ENCODE results near the gene ABHD13.
"Not testable (repeated sequence)": the region's sequence is repeated elsewhere in the genome, so short reads cannot be mapped to it uniquely, and the experiment has no call there.

ABHD13 gene

GRCh38 chr13:108215436-108215835, 2.8 kb upstream of the ABHD13 start, which contains the start of gene LIG4:
LIG4 (minus strand) TSS chr13:108215536; CDS start chr13:108211268, 4,268 bp downstream.
- H3K27ac ChIP-seq (ENCODE audit: low read length): peak within 1 kb of the TSS; percentile 79
- ATAC-seq (ENCODE audit: insufficient read depth, low read depth) (peak; percentile 80), DNase-seq (peak; percentile 95)
- peaks cover 12% of the 10 kb centered on the region; the same call in 1 of the 2 replicates for H4K20me1 ChIP-seq (ENCODE audit: insufficient read depth, low read length)
- H3K4me1 ChIP-seq (ENCODE audit: insufficient read depth, low read length): peaks cover 65% of the 10 kb centered on the region
- H3K4me2 ChIP-seq (ENCODE audit: insufficient read depth, low read length): peak within 1 kb of the TSS; percentile 74
- no peaks in the 10 kb centered on the region for H3K27me3 ChIP-seq (ENCODE audit: insufficient read depth, low read length, poor library complexity)
- H3K4me3 ChIP-seq (ENCODE audit: low read depth in 1 of 2, low read length in 2 of 2): peak within 1 kb of the TSS; percentile 11 to 60; a peak in 3 of 4 replicates
- peaks cover 52% of the 10 kb centered on the region for H3K79me2 ChIP-seq (ENCODE audit: insufficient read depth, low read length)
- TF ChIP-seq, protein P1, sequence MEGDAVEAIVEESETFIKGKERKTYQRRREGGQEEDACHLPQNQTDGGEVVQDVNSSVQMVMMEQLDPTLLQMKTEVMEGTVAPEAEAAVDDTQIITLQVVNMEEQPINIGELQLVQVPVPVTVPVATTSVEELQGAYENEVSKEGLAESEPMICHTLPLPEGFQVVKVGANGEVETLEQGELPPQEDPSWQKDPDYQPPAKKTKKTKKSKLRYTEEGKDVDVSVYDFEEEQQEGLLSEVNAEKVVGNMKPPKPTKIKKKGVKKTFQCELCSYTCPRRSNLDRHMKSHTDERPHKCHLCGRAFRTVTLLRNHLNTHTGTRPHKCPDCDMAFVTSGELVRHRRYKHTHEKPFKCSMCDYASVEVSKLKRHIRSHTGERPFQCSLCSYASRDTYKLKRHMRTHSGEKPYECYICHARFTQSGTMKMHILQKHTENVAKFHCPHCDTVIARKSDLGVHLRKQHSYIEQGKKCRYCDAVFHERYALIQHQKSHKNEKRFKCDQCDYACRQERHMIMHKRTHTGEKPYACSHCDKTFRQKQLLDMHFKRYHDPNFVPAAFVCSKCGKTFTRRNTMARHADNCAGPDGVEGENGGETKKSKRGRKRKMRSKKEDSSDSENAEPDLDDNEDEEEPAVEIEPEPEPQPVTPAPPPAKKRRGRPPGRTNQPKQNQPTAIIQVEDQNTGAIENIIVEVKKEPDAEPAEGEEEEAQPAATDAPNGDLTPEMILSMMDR (IDR thresholded peaks at IDR 0.05; ENCODE audit: borderline replicate concordance, extremely low read depth, low read length, poor library complexity, severe bottlenecking): no peak
- no peak for TF ChIP-seq EZH2 (IDR thresholded peaks at IDR 0.05; ENCODE audit: borderline replicate concordance, low read depth, low read length, severe bottlenecking)
- peak within 1 kb of the TSS; percentile 52 for H3K9ac ChIP-seq (ENCODE audit: low read depth, low read length)
- peak within 1 kb of the TSS; percentile 82 for H2AFZ ChIP-seq (ENCODE audit: low read depth, low read length)
- no peaks in the 10 kb centered on the region for H3K9me3 ChIP-seq (ENCODE audit: insufficient read depth, low read length, severe bottlenecking)
- H3K36me3 ChIP-seq (ENCODE audit: insufficient read depth, low read length): peaks cover 7% of the 10 kb centered on the region

- not testable (repeated sequence) for H3K9me3 ChIP-seq (ENCODE audit: insufficient read depth, low read length, severe bottlenecking); H3K36me3 ChIP-seq (ENCODE audit: insufficient read depth, low read length); DNase-seq; H3K27me3 ChIP-seq (ENCODE audit: insufficient read depth, low read length, poor library complexity); ATAC-seq (ENCODE audit: insufficient read depth, low read depth)
- H3K4me2 ChIP-seq (ENCODE audit: insufficient read depth, low read length): peak overlapping the region; percentile 74
- H3K27ac ChIP-seq (ENCODE audit: low read length): peak overlapping the region; percentile 99
- H2AFZ ChIP-seq (ENCODE audit: low read depth, low read length): peak overlapping the region; percentile 98
- H3K4me3 ChIP-seq (ENCODE audit: low read depth in 1 of 2, low read length in 2 of 2): peak overlapping the region; percentile 67 to 78
- peak overlapping the region; percentile 88 for H3K9ac ChIP-seq (ENCODE audit: low read depth, low read length)
- peaks cover 19% of the 10 kb centered on the region; the same call in 1 of the 2 replicates for H4K20me1 ChIP-seq (ENCODE audit: insufficient read depth, low read length)
- peaks cover 72% of the 10 kb centered on the region for H3K79me2 ChIP-seq (ENCODE audit: insufficient read depth, low read length)
- H3K4me1 ChIP-seq (ENCODE audit: insufficient read depth, low read length): peaks cover 70% of the 10 kb centered on the region
These were observed 717 bp upstream of the ABHD13 start for GRCh38 chr13:108217307-108218043.

- no peak for TF ChIP-seq EZH2 (IDR thresholded peaks at IDR 0.05; ENCODE audit: borderline replicate concordance, low read depth, low read length, severe bottlenecking)
- TF ChIP-seq, protein P1 (IDR thresholded peaks at IDR 0.05; ENCODE audit: borderline replicate concordance, extremely low read depth, low read length, poor library complexity, severe bottlenecking): no peak
- Histone ChIP-seq H3K27ac (ENCODE audit: low read length) (no peak overlapping the region), H3K4me3 (ENCODE audit: low read depth in 1 of 2, low read length in 2 of 2) (peak overlapping the region in 1 of 2 experiments; percentile 45; a peak in 2 of 4 replicates), H3K9me3 (ENCODE audit: insufficient read depth, low read length, severe bottlenecking) (no peaks in the 10 kb centered on the region), H3K36me3 (ENCODE audit: insufficient read depth, low read length) (no peaks in the 10 kb centered on the region), H2AFZ (ENCODE audit: low read depth, low read length) (no peak overlapping the region), H3K27me3 (ENCODE audit: insufficient read depth, low read length, poor library complexity) (no peaks in the 10 kb centered on the region), H3K4me2 (ENCODE audit: insufficient read depth, low read length) (peak overlapping the region; percentile 78), H3K79me2 (ENCODE audit: insufficient read depth, low read length) (peaks cover 91% of the 10 kb centered on the region), H3K9ac (ENCODE audit: low read depth, low read length) (0 out of 2 replicates have a peak overlapping the region, but pooled peaks have one; percentile 88), H4K20me1 (ENCODE audit: insufficient read depth, low read length) (peaks cover 33% of the 10 kb centered on the region; the same call in 1 of the 2 replicates), H3K4me1 (ENCODE audit: insufficient read depth, low read length) (peaks cover 50% of the 10 kb centered on the region)
- ATAC-seq (ENCODE audit: insufficient read depth, low read depth) (no peak), DNase-seq (no peak)
These were observed 1.8 kb downstream of the ABHD13 start for GRCh38 chr13:108220041-108220440.
